HG03025 (cell line): ENCODE data around the gene SIDT1.

Source experiments
- ATAC-seq: cut with Tn5 transposase; IDR thresholded peaks from one replicate; pipeline ENCODE4 v1.9.1; 2021; ENCODE audit warnings: mild to moderate bottlenecking, moderate library complexity; ENCODE audit not compliant: unreplicated experiment, low FRiP score

Gene SIDT1

DNA sequence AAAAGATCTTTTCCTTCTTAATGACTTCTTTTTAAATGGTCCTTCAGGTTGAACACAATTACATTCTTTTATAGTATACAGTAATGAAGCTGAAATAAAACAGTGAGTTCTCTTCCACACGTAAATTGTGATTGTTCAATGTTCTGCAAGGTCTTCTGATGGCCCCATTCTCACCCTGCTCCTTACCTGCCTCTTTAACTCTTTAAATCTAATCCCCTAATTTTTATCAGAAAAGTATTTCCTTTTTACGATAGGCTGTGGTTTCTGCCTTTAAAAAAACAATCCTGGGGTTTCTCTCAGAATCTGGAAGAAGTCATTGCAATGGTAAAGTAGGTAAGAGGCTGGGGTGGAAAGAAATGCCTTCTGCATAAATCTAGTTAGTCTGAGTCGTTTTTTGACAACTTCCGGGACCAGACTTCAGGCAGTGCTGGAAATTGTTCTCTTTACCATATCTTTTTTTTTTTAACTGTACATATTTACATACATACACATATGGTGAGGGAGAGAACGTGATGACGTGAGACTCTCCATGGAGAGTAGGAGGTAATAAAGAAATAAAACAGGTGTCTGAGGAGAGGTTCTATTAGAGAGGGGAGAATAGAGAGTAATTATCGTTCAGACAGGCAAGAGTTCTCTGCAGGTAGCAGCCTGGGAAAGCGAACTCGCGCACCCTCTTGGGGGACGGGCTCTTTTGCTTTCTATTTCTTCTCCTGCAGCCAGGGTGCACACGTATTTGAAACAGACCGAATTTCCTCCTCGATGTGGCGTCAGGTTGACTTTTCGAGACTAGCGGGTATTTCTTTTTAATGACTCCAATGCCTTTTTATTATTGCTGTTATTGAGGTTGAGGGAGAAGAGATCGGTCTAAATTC is at the start of gene SIDT1:
Gene SIDT1, plus strand, starts transcription at position 730 of the 872 bp plus-strand sequence. CDS start 467 bp downstream, outside the sequence.
- ATAC-seq, result peak; percentile 65

DNA sequence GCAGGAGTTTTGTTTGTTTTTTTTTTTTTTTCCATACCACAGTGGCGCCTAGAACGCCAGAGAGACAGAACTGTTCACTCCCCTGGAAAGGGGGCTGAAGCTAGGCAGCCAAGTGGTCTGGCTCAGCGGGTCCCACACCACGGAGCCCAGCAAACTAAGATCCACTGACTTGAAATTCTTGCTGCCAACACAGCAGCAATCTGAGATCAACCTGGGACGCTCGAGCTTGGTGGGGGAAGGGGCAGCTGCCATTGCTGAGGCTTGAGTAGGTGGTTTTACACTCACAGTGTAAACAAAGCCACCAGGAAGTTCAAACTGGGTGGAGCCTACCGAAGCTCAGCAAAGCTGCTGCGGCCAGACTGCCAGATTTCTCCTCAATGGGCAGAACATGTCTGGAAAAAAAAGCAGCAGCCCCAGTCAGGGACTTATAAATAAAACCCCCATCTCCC is 47.2 kb upstream of the SIDT1 start:
- ATAC-seq, result no peak

DNA sequence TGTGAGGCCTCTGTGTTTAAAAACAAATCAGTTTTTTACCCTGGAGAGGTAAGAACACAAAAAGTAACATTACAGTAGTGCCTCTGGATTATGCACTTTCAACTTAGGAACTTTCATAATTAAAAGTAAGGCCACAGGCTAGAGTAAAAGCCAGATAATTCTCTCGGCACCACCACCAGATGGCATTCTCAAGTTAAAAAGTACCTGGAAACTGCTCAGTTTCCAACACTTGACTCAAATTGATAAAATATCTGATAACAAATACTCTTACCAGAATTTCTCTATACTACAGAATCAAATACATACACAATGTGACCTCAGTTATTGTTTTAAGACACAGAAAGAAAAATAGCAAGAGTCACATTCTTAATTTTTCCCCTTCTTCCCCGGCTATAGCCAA is 37.3 kb upstream of the SIDT1 start:
- no peak for ATAC-seq

DNA sequence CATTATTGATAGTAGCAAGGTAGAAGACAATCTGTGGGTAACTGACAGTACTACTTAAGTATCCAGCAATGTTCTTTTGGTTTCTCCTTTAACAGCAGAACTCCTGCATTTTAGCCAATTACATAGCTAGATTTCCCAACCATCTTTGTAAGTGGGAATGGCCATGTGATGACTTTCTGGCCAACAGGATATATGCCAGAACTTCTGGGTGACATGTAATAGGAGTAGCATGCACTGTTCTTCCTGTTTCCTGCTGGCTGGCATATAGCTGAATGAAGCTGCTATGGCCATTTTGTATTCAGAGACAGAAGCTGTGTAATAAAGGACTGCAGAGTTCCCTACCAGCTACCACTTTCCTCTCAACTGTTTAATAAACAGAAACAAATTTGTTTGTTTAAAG is 35.4 kb upstream of the SIDT1 start:
- ATAC-seq, result no peak

DNA sequence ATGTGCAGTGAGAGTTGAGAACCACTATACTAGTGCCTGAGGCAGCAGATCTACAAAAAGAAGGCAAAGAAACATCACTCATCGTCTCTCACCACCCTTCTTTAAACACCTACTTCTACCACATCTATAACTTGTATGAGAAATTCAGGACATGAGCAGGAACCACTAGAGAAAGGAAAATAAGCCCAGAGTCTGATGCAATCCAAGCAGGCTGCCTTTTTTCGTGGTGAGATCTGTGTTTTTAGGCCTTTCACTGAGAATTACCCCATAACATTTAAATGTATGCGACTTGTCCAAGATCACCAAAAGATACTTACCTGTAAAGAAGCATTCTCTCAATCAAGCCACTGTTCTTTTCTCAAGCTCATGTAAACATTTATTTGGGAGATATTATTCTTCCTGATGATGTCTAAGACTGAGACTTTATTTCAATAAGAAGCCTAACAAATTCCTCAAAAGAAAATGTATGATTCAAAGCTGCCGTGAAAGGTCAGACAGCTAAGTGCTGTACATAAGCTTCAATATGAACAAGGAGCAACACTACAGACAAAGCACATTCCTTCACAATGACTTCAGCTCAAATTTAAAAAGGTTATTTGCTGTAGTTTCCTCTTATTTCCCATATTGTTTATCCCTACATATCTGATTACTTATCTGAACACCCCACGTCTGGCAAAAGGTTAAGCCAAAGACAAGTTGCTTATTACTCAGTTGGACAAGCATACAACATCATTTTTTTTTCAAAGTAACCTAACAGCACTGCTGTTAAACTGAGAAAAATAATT is 33.9 kb upstream of the SIDT1 start:
- no peak for ATAC-seq

DNA sequence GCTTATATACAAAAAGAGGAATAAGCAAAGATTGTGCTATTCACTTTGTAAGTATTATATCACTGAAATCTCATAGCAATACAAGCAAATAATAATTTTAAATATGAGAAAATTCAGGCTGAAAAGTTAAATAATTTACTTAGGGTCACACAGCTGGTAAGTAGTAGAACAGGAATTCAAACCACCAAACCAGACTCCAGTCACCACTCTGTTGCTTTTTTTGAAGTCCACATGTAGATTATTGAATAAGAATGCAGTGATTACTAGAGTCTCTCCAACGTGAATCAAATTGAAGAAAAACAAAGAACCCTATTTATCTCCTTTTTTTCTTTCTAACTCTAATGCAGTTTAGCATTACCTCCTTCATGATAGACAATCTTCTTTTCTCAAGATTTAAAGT is 33.3 kb upstream of the SIDT1 start:
- no peak for ATAC-seq

DNA sequence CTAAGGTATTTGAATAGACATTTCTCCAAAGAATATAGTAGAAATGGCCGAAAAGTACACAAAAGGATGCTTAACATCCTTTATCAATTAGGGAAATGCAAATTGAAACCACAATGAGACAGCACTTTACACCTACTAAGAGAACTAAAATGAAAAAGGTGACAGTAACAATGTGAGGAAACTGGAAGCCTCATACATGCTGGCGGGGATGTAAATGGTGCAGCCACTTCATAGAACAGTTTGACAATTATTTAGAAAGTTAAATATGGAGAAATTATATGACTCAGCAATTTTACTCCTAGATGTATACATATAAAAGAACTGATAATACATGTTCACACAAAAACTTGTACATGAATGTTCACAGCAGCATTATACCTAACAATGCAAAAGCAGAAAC is 30.8 kb upstream of the SIDT1 start:
- no peak for ATAC-seq

DNA sequence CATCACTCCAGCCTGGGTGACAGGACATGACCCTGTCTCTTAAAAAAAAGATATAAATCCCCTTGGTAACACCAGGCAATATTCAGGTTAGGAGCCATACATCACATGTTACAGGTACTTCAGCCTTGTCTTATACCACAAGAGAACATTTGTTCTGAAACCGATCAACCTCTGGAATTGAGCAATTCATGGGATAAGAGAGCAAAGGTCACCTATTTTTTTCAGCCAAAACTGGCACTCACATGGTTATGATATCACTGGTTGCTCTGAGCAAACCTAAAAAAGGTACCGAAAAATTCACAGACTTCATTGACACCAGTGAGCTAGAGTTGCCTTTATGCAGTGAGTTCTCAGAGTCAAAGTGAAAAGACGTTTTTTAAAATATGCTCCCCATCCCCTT is 26.5 kb upstream of the SIDT1 start:
- no peak for ATAC-seq

DNA sequence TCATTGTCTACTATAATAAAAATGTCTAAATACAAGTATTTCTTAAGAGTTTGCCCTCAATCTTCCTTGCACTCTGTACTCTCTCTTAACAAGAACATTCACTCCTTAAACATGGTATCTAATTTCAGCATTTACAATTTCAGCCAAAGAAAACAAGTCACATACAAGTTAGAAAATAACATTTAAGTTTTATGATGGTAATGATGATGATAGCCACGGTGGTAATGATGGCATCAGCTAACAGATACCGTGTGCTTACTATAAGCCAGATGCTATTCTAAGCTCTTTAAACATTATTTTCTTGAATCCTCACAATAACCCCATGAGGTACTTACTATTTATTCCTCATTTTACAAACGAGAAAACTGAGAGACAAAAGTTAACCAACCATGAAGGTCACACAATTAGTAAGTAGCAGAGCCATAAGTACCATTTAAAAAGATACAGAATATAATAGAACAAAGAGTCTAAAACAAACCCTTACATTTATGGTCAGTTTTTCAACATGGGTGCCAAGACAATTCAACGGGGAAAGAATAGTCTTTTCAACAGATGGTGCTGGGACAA is 24.8 kb upstream of the SIDT1 start:
- no peak for ATAC-seq

DNA sequence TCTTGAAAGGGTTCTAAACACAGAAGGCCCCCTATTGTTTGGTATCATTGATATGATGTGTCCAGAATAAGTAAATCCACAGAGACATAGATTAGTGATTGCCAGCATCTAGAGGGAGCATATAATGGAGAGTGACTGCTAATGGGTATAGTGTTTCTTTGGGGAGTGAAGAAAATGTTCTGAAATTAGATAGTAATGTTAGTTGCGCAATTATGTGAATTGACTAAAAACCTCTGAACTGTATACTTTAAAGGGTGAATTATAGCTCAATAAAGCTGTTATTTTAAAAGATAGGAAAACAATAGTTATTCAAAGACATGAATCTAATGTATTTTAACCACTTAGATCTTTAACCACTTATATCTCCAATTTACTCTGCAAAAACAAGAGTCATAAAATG is 23.4 kb upstream of the SIDT1 start:
- no peak for ATAC-seq

DNA sequence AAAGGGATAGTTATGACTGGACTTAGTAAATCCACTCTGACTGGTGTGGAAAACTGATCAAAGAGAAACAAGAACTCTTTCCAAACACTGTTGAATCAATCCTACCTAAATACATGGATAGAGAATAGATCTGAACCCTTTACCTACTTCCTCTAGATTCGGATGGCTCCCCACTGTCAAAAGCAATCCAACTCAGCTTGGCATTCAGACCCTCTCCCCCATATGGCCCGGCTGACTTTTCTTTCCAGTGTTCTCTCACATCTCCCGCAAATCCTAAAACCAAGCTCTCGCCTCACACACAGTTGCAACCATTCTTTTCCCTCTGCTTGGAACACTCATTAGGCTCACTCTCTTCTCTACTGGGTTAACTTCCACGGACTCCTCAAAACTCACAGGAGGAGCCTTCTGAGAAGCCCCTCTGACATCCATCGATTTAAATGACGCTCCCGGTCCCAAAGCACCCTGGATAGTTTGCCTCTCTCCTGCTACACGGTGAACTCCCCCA is 18.0 kb upstream of the SIDT1 start:
- ATAC-seq, result no peak

DNA sequence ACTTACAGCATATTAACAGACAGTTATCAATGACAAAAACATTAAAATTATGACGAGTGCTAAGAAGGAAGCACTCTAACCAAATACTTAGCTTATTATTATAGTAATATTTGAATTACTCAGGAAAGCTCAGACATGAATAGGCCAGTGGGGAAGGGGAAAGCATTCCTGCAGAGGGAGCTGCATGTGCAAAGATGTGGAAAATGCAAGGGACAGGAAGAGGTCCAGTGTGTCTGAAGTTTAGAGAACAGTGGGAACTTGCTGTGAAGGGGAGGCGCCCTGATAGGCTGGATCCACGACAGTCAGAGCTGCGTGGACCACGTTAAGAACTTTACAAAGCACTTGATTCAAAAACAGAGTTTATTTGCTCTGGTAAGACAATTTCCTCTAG is 16.2 kb upstream of the SIDT1 start:
- no peak for ATAC-seq

DNA sequence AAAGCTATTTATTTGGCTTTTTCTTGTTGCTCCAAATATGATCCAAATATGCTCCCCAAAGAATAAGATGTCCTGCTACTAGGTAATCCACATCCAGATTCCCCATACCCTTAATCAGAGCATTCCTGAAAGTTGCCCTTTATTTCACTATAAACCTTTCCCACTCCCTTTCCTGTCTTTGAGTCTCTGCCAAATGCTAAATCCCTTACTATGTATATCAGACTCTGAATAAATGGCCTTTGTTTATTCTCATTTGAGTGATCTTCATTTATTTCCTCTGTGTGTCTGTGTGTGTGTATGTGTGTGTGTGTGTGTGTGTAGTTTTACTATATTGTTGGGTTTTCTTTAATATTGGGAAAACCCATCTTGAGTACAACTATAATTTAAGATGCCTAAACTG is 10.4 kb upstream of the SIDT1 start:
- ATAC-seq, result no peak

DNA sequence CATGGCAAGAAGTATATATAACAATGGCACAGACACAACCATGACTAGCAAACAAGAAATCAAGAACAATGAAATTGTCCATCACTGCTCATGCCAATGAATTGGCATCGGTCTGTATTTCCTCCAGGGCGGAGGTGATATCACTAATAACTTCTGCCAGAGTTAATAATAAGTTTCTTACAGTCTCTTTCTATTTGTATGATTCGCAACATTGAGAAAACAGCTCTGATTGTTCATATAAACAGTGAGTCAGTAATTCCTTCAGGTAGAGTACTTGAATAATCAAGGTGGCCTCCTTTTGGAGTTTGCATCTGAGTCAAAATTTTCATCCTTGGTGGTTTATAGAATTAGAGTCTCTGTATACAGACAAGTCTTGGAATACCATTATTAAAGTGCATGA is 9.1 kb upstream of the SIDT1 start:
- no peak for ATAC-seq

DNA sequence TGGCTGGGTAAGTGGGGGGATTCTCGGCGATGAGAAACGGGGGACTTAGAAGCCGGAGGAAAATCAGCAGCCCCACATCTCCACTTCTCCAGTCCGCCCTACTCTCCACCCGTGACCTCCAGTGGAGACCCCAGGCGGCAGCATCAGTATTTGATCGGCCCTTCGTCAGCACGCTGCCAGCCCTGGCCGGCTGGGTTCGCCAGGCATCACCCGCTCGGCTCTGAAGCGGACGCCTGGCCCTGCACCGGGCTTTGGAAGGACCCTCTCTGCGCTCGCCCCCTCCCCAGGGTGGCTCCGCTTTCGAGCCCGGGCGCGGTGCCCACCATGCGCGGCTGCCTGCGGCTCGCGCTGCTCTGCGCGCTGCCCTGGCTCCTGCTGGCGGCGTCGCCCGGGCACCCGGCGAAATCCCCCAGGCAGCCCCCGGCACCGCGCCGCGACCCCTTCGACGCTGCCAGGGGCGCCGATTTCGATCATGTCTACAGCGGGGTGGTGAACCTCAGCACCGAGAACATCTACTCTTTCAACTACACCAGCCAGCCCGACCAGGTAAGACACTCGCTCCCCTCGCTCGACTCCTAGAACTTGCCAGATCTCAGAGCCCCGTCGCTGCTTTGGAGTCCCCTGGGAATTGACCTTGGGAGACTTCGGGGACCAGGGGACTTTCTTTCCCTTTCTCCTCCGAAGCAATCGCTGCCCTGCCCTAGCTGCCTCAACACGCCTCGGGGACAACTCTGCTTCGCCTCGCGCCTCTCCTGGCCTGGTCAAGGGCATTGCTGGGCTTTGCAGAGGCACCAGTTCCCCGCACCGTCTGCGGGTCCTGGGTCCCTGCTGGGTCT is 561 bp downstream of the SIDT1 start:
- ATAC-seq, result peak; percentile 28

DNA sequence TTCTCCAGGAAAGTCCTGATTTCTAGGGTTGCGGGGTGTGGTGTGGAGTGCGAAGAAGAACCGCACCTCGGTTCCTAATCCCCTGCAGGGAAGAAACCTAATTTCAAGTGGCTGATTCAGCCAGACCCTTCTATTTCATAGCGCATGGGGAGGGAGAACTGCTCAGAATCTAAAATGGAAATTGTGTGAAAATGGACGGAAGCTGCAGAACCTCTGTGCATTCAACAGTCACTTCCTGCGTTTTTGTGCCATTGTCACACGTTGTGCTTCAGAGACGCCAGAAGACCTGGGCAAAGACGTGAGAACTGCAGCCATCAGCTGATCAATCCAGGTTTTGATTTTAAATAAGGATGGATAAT is 1.2 kb downstream of the SIDT1 start:
- ATAC-seq, result no peak

DNA sequence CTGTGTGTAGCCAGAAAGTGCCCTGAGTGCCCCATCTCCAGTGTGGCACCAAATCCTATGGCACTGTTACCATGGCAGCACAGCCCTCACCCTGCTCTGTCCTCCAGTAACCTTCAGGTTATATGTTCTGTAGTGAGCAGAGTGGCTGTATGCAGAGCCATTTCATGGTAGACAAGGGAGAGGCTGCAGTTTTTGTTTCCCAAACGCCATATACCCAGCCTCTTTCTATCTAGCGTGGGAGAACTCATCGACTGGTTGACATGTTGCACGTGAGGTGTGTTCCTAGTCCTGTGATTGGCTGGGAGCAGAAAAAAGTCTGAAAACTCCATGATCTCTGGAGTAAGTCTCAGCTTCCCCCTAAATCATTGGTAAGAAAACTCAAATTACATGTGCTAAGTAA is 2.0 kb downstream of the SIDT1 start:
- ATAC-seq, result no peak

DNA sequence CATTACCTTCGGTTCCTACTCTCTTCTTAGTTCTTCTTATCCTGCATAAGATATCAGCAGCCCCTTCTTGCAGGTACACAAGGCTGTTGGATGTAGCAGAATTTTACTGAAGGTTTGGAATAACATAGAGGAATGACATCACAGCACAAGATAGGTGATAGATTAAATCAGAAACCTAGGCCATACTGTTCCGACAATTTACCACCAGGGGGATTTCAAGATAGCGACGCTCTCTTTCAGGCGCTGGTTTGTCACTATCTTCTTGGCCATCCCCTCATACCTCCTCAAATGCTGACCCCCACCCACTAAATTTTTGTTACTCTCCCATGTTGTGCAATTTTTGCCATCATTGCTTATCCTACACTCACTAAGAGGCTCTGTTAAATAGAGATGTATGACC is 3.5 kb downstream of the SIDT1 start:
- no peak for ATAC-seq

DNA sequence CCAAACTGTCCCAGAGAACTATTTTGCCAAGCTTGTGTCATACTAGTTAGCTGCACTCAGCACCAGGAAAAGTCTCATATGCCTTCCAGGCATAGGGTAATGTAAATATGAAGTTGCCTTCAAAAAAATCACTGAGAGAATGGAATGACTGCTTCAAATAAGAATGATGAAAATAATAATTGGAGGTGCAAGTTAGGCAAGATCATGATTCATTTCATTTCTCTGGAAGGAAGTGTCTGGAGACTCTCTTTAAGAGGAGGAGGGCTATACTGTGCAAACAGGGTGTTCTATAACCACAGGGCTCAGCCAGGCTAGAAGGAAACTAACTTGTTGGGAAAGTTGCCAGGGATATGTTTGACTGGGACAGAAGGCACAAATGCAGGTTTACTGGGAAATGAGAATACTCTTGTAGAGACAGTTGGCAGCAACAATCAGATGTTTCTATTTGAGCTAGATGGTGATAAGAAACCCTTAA is 4.3 kb downstream of the SIDT1 start:
- no peak for ATAC-seq

DNA sequence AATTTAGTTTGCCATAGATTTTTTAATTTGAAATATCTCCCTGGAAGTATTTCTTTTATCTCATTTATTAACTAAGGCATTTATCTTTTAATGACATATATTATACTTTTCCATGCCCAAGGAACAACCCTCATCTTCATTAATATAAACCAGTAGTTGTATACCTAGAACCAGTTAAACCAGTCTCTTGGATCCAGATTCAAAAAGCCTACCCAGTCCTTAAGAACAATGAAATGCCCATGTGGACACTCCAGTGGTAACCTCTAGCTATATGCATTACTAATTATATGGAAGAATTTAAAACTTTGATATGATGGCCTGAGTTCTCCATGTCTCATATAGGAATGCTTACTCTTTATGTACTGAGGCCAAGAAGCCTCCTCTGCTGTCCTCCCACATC is 4.8 kb downstream of the SIDT1 start:
- no peak for ATAC-seq
